HepG2 (cell line): ENCODE data around the gene HJURP. TPM values are rescaled to one million over a fixed set of nuclear protein-coding genes. Genes with fewer than 3 reads are reported as not detected.

ENCODE experiments used
- ATAC-seq: fragments of 200-7000 bp; cut with Tn5 transposase; 3 replicates; pipeline ENCODE4 v1.9.1; 2020; ENCODE audit warnings: mild to moderate bottlenecking, moderate library complexity
- BruUV-seq: library from RNA; stranded (reverse); fragments of 400-500 nt; replicated peaks from 2 replicates; lab custom pipeline; 2021; lab: Mats Ljungman, UMichigan
- CTCF ChIA-PET: fragments of 300-600 bp; formaldehyde crosslinking; extraction: SDS; loops from one replicate; lab custom pipeline; 2021; ENCODE audit warnings: low total read pairs, inconsistent platforms, low intra/inter-chr PET ratio; lab: Yijun Ruan, JAX
- POLR2A ChIA-PET: fragments of 350-600 bp; sonication (Branson Sonifier 250); formaldehyde crosslinking; loops from one replicate; lab custom pipeline; 2020; ENCODE audit warnings: antibody characterized with exemption, inconsistent platforms; lab: Yijun Ruan, JAX
- DNase-seq: peaks from one replicate; pipeline ENCODE4 v3.0.0-alpha.2; 2015; ENCODE audit warnings: low spot score
- FAIRE-seq: peaks from 3 replicates; lab custom pipeline; 2011; peaks lifted over from hg19 to GRCh38; lab: Jason Lieb, UNC
- H2AFZ ChIP-seq: one replicate; pipeline ENCODE4 v1.6.1; 2011; ENCODE audit warnings: low read length, inconsistent platforms
- H3K27ac ChIP-seq: fragments of 300-600 bp; 3 replicates; pipeline ENCODE4 v1.8.0; 2011; ENCODE audit warnings: mixed run types, mild to moderate bottlenecking, mixed read lengths, low read length, inconsistent platforms; ENCODE audit not compliant: insufficient read depth; ENCODE audit errors: extremely low read length
- H3K27me3 ChIP-seq, 2 experiments: fragments of 200-600 bp in 1 of 2; 2 replicates in 1 of 2; 3 replicates in 1 of 2; pipeline versions ENCODE4 v1.6.0 to v1.8.0; 2011; ENCODE audit warnings: low read length in 2 of 2, mild to moderate bottlenecking in 2 of 2, moderate library complexity in 2 of 2, inconsistent platforms in 1 of 2; ENCODE audit not compliant: insufficient read depth in 2 of 2, control insufficient read depth in 1 of 2
- H3K36me3 ChIP-seq, 2 experiments: fragments of 200-600 bp in 1 of 2; replicated peaks in 1 of 2; 2 replicates in 1 of 2; 3 replicates in 1 of 2; pipeline versions ENCODE4 v1.5.1 to v1.8.0; 2011; ENCODE audit warnings: low read length in 2 of 2, inconsistent platforms in 1 of 2; ENCODE audit not compliant: insufficient read depth in 2 of 2, control insufficient read depth in 1 of 2
- H3K4me1 ChIP-seq: 2 replicates; pipeline ENCODE4 v1.5.1; 2012; ENCODE audit warnings: low read length, inconsistent platforms; ENCODE audit not compliant: insufficient read depth
- H3K4me2 ChIP-seq: 2 replicates; pipeline ENCODE4 v1.6.0; 2011; ENCODE audit warnings: low read depth, low read length, inconsistent platforms
- H3K4me3 ChIP-seq, 3 experiments: fragments of 200-600 bp in 1 of 3; sonication (generic), shearing (Covaris generic) in 1 of 3; replicated peaks in 1 of 3; 2 replicates each; pipeline ENCODE4 v1.5.1; 2011 to 2016; ENCODE audit warnings: low read length in 3 of 3, inconsistent platforms in 2 of 3, low read depth in 2 of 3, mild to moderate bottlenecking in 2 of 3, control low read depth in 1 of 3, mixed read lengths in 1 of 3; ENCODE audit not compliant: insufficient read depth in 1 of 3
- H3K79me2 ChIP-seq: one replicate; pipeline ENCODE4 v1.6.1; 2011; ENCODE audit warnings: low read length, inconsistent platforms; ENCODE audit not compliant: insufficient read depth
- H3K9ac ChIP-seq: 2 replicates; pipeline ENCODE4 v1.6.0; 2011; ENCODE audit warnings: mild to moderate bottlenecking, low read depth, low read length, inconsistent platforms; ENCODE audit not compliant: insufficient read depth
- H3K9me3 ChIP-seq: 2 replicates; pipeline ENCODE4 v1.5.1; 2012; ENCODE audit warnings: mild to moderate bottlenecking, low read length
- H4K20me1 ChIP-seq: 2 replicates; pipeline ENCODE4 v1.6.0; 2011; ENCODE audit warnings: inconsistent platforms, mild to moderate bottlenecking, low read length, moderate library complexity; ENCODE audit not compliant: insufficient read depth
- AGO2 ChIP-seq: fragments of 200-400 bp; formaldehyde crosslinking; optimal IDR thresholded peaks from 2 replicates; pipeline ENCODE3; 2017; ENCODE audit warnings: mild to moderate bottlenecking, low read depth, low read length, moderate library complexity
- FOXM1 ChIP-seq: sonication (generic); formaldehyde crosslinking; IDR thresholded peaks from 2 replicates; pipeline ENCODE4 v1.5.0; 2020; ENCODE audit warnings: missing genetic modification reagents
- HMG20A ChIP-seq: IDR thresholded peaks from 2 replicates; pipeline ENCODE4 v1.6.1; 2016; ENCODE audit warnings: borderline replicate concordance
- JARID2 ChIP-seq: sonication (generic); formaldehyde crosslinking; IDR thresholded peaks from 2 replicates; pipeline ENCODE4 v1.8.1; 2023; ENCODE audit warnings: missing genetic modification reagents, inconsistent platforms; ENCODE audit not compliant: insufficient replicate concordance
- KLF11 ChIP-seq: IDR thresholded peaks from 2 replicates; pipeline ENCODE4 v1.6.1; 2016; ENCODE audit warnings: missing compliant biosample characterization
- RBM22 ChIP-seq: fragments of 200-400 bp; formaldehyde crosslinking; optimal IDR thresholded peaks from 2 replicates; pipeline ENCODE3; 2017; ENCODE audit warnings: mild to moderate bottlenecking, low read length, moderate library complexity
- RXRB ChIP-seq: IDR thresholded peaks from 2 replicates; pipeline ENCODE4 v1.6.1; 2016; ENCODE audit warnings: borderline replicate concordance, missing genetic modification reagents, missing compliant biosample characterization
- SIN3A ChIP-seq: IDR thresholded peaks from 2 replicates; pipeline ENCODE4 v1.6.1; 2011; ENCODE audit warnings: low read depth, mild to moderate bottlenecking, control low read depth, low read length, borderline replicate concordance
- TOPORS ChIP-seq: sonication (generic); formaldehyde crosslinking; IDR thresholded peaks from 2 replicates; pipeline ENCODE4 v1.8.0; 2023; ENCODE audit warnings: mild to moderate bottlenecking, missing genetic modification reagents
- ZC3H13 ChIP-seq: sonication (generic); formaldehyde crosslinking; IDR thresholded peaks from 2 replicates; pipeline ENCODE4 v1.8.1; 2023; ENCODE audit warnings: mild to moderate bottlenecking, missing genetic modification reagents, moderate library complexity
- ZNF644 ChIP-seq: IDR thresholded peaks from 2 replicates; pipeline ENCODE4 v1.6.1; 2016; ENCODE audit warnings: low read depth
- WGBS: methylation state at CpG from one replicate; pipeline ENCODE4 v1.1.6; 2017; ENCODE audit warnings: low lambda C conversion rate; 5-methylcytosine and 5-hydroxymethylcytosine counted together
- in situ Hi-C: cut with HindIII; loops from 2 replicates; pipeline ENCODE4 v1.10.0; 2017; ENCODE audit warnings: low pct_unique_long_range_greater_than_20kb; ENCODE audit not compliant: extremely low pct_ligation_motif_present
- intact Hi-C: fragments of 100-400 bp; cut with micrococcal nuclease; formaldehyde crosslinking; loops from one replicate; pipeline ENCODE4 v1.10.0; 2022; ENCODE audit not compliant: unreplicated experiment
- polyA plus RNA-seq, 8 experiments: library from polyadenylated mRNA; depleted of rRNA in 3 of 8; stranded (reverse) in 7 of 8; unstranded in 1 of 8; fragments of >200 nt; fragmentation: Illumina TruSeq in 4 of 8; extraction: Trizol in 4 of 8; gene quantifications; 2 replicates each; pipeline versions ENCODE4 v1.2.1 to v1.2.3, GENCODE V29; 2011 to 2016; ENCODE audit warnings: low read depth in 4 of 8, missing spikeins in 1 of 8, mixed read lengths in 1 of 8; ENCODE audit not compliant: insufficient read depth in 1 of 8
- total RNA-seq, 5 experiments: library from RNA; depleted of rRNA; stranded (reverse); fragments of >200 nt; fragmentation: Illumina TruSeq; extraction: Trizol; gene quantifications; 2 replicates each; pipeline ENCODE4 v1.2.3, GENCODE V29; 2016; ENCODE audit warnings: low read depth in 1 of 5

The HJURP gene
- total and polyA plus RNA-seq, 2 of the 13 experiments (the other 11 are each of a cell fraction or from before 2014, with no cell fraction given) = 36.3 to 43.9 TPM

- WGBS = 99% methylated on average over 14 of the region's 14 CpGs
- H2AFZ ChIP-seq = no peak overlapping the region
- H3K27ac ChIP-seq = no peak overlapping the region
- H3K4me1 ChIP-seq = peaks cover 20% of the 10 kb centered on the region; the same call in 1 of the 2 replicates
- no peak overlapping the region for H3K9ac ChIP-seq
- CTCF ChIA-PET = no interaction called here
- no peak for ATAC-seq
- POLR2A ChIA-PET = no interaction called here
- BruUV-seq = no TSS peak
- TF ChIP-seq TOPORS (no peak), AGO2 (peak; percentile 43), RBM22 (peak; percentile 75), ZNF644 (CRISPR knock-in tag) (no peak), SIN3A (no peak), RXRB (no peak), HMG20A (CRISPR knock-in tag) (no peak), JARID2 (CRISPR knock-in tag) (no peak), KLF11 (CRISPR knock-in tag) (no peak), FOXM1 (CRISPR knock-in tag) (no peak), ZC3H13 (CRISPR knock-in tag) (0 out of 2 replicates have a peak, but pooled peaks have one; percentile 24)
- H3K27me3 ChIP-seq = no peaks in the 10 kb centered on the region
- peaks cover 37 to 56% of the 10 kb centered on the region in 2 experiments for H3K36me3 ChIP-seq
- H3K9me3 ChIP-seq = no peaks in the 10 kb centered on the region
- in situ Hi-C loops = loop anchor here (25.0 kb wide), 1 partner anchor 523 kb away; the partner anchor contains the start of gene SAG
- H3K4me2 ChIP-seq = no peak overlapping the region
- intact Hi-C loops = loop anchor here (10.0 kb wide), 1 partner anchor 391 kb away; no protein-coding TSS in a partner anchor
- FAIRE-seq = no peak
- H3K79me2 ChIP-seq = peaks cover 35% of the 10 kb centered on the region
- peaks cover 16% of the 10 kb centered on the region; the same call in 1 of the 2 replicates for H4K20me1 ChIP-seq
- H3K4me3 ChIP-seq = no peak overlapping the region
- no peak for DNase-seq
Measured at GRCh38 chr2:233835230-233836186, 18.8 kb downstream of the HJURP start.
